GM12878 (cell line): Measurements from ENCODE around the gene NRBF2. TPM values are rescaled to one million over a fixed set of nuclear protein-coding genes. Genes with fewer than 3 reads are reported as not detected.

Experiments
- ATAC-seq: fragments of 200-7000 bp; cut with Tn5 transposase; 3 replicates; pipeline ENCODE4 v1.9.1; 2020; ENCODE audit warnings: mild to moderate bottlenecking, moderate library complexity
- BruUV-seq: library from RNA; stranded (reverse); fragments of 400-500 nt; replicated peaks from 2 replicates; lab custom pipeline; 2021; lab: Mats Ljungman, UMichigan
- CTCF ChIA-PET: fragments of 300-600 bp; sonication (Branson Sonifier 250); formaldehyde crosslinking; extraction: SDS; loops from one replicate; lab custom pipeline; 2021; ENCODE audit warnings: inconsistent platforms; lab: Yijun Ruan, JAX
- POLR2A ChIA-PET: fragments of 350-600 bp; formaldehyde crosslinking; extraction: SDS; loops from one replicate; lab custom pipeline; 2021; ENCODE audit warnings: inconsistent platforms; lab: Charles Lee
- RAD21 ChIA-PET: fragments of 300-600 bp; sonication (Branson Sonifier 250); formaldehyde crosslinking; loops from one replicate; lab custom pipeline; 2023; ENCODE audit warnings: antibody characterized with exemption; ENCODE audit not compliant: unreplicated experiment; lab: Charles Lee
- SMC1A ChIA-PET: fragments of 300-600 bp; sonication (Branson Sonifier 250); formaldehyde crosslinking; loops from one replicate; lab custom pipeline; 2023; ENCODE audit not compliant: unreplicated experiment, uncharacterized antibody; lab: Charles Lee
- DNase-seq: peaks from one replicate; pipeline ENCODE4 v3.0.0-alpha.2; 2011; ENCODE audit warnings: low read depth, low spot score
- FAIRE-seq: peaks from 3 replicates; lab custom pipeline; 2011; peaks lifted over from hg19 to GRCh38; lab: Jason Lieb, UNC
- H2AFZ ChIP-seq: 2 replicates; pipeline ENCODE4 v1.6.0; 2011; ENCODE audit warnings: low read depth, low read length, control low read depth; ENCODE audit not compliant: control insufficient read depth
- H3K27ac ChIP-seq: 2 replicates; pipeline ENCODE4 v1.5.1; 2011; ENCODE audit warnings: control low read depth; ENCODE audit not compliant: control insufficient read depth, insufficient read depth
- H3K27me3 ChIP-seq, 2 experiments: replicated peaks in 1 of 2; 2 replicates each; pipeline versions ENCODE4 v1.6.0 to v1.6.1; 2011; ENCODE audit warnings: low read length in 1 of 2; ENCODE audit not compliant: control insufficient read depth in 2 of 2, insufficient read depth in 2 of 2
- H3K36me3 ChIP-seq, 2 experiments: 2 replicates each; pipeline ENCODE4 v1.5.1; 2011; ENCODE audit warnings: low read length in 1 of 2; ENCODE audit not compliant: control insufficient read depth in 2 of 2, insufficient read depth in 2 of 2
- H3K4me1 ChIP-seq: 2 replicates; pipeline ENCODE4 v1.6.1; 2011; ENCODE audit warnings: mild to moderate bottlenecking, low read length, moderate library complexity, mixed read lengths; ENCODE audit not compliant: control insufficient read depth, insufficient read depth
- H3K4me2 ChIP-seq: 2 replicates; pipeline ENCODE4 v1.6.0; 2011; ENCODE audit warnings: control low read depth; ENCODE audit not compliant: control insufficient read depth, insufficient read depth
- H3K4me3 ChIP-seq: fragments of 200-600 bp; sonication (generic); 2 replicates; pipeline ENCODE4 v1.5.1; 2016
- H3K79me2 ChIP-seq: 2 replicates; pipeline ENCODE4 v1.6.0; 2011; ENCODE audit warnings: low read length; ENCODE audit not compliant: control insufficient read depth, insufficient read depth
- H3K9ac ChIP-seq: 2 replicates; pipeline ENCODE4 v1.8.0; 2011; ENCODE audit warnings: low read length, control low read depth, mixed read lengths; ENCODE audit not compliant: control insufficient read depth, insufficient read depth
- H3K9me3 ChIP-seq: replicated peaks from 3 replicates; pipeline ENCODE4 v1.5.1; 2011; ENCODE audit warnings: mild to moderate bottlenecking, low read length; ENCODE audit not compliant: control insufficient read depth, insufficient read depth
- H4K20me1 ChIP-seq: 2 replicates; pipeline ENCODE4 v1.6.0; 2011; ENCODE audit not compliant: control insufficient read depth, insufficient read depth
- ATF7 ChIP-seq: fragments of 450-650 bp; IDR thresholded peaks from 2 replicates; pipeline ENCODE4 v1.6.1; 2016; ENCODE audit warnings: low read depth, mild to moderate bottlenecking
- CBX5 ChIP-seq: sonication (generic); IDR thresholded peaks from 2 replicates; pipeline ENCODE4 v1.6.1; 2016; ENCODE audit warnings: low read depth, moderate library complexity, mild to moderate bottlenecking, inconsistent platforms
- ETV6 ChIP-seq, 2 experiments: fragments of 450-650 bp in 1 of 2; IDR thresholded peaks in 1 of 2; conservative IDR thresholded peaks in 1 of 2; 2 replicates each; pipeline ENCODE4 v1.6.1; 2014; ENCODE audit warnings: antibody characterized with exemption in 1 of 2, borderline replicate concordance in 1 of 2, low read depth in 1 of 2, mild to moderate bottlenecking in 1 of 2, moderate library complexity in 1 of 2
- HDAC2 ChIP-seq: fragments of 200-600 bp; sonication (generic); IDR thresholded peaks from 2 replicates; pipeline ENCODE4 v1.6.1; 2017
- IRF5 ChIP-seq: fragments of 450-650 bp; IDR thresholded peaks from 2 replicates; pipeline ENCODE4 v1.6.1; 2017; ENCODE audit warnings: borderline replicate concordance
- JUND ChIP-seq: IDR thresholded peaks from 2 replicates; pipeline ENCODE4 v1.6.1; 2012; ENCODE audit warnings: low read depth, mild to moderate bottlenecking, low read length, improper control_type of control experiment, moderate library complexity
- KLF5 ChIP-seq: fragments of 450-650 bp; IDR thresholded peaks from 2 replicates; pipeline ENCODE4 v1.6.1; 2014; ENCODE audit warnings: mild to moderate bottlenecking; ENCODE audit not compliant: partially characterized antibody
- MTA2 ChIP-seq: fragments of 450-650 bp; IDR thresholded peaks from 2 replicates; pipeline ENCODE4 v1.6.1; 2016; ENCODE audit warnings: low read depth, mild to moderate bottlenecking, moderate library complexity
- MXI1 ChIP-seq: fragments of 150-350 bp; IDR thresholded peaks from 2 replicates; pipeline ENCODE4 v1.6.1; 2011; ENCODE audit warnings: low read depth, mild to moderate bottlenecking, inconsistent platforms, low read length, improper control_type of control experiment
- RB1 ChIP-seq: fragments of 450-650 bp; formaldehyde crosslinking; IDR thresholded peaks from 2 replicates; pipeline ENCODE4 v1.6.1; 2017; ENCODE audit warnings: mild to moderate bottlenecking, borderline replicate concordance
- RUNX3 ChIP-seq: IDR thresholded peaks from 2 replicates; pipeline ENCODE4 v1.6.1; 2012; ENCODE audit warnings: low read length, inconsistent platforms
- YBX1 ChIP-seq: fragments of 450-650 bp; IDR thresholded peaks from 2 replicates; pipeline ENCODE4 v1.6.1; 2016; ENCODE audit warnings: antibody characterized with exemption
- ZNF217 ChIP-seq: fragments of 450-650 bp; IDR thresholded peaks from 2 replicates; pipeline ENCODE4 v1.6.1; 2017; ENCODE audit warnings: antibody characterized with exemption, mild to moderate bottlenecking
- ZNF274 ChIP-seq: IDR thresholded peaks from one replicate; pipeline ENCODE4 v1.8.0; 2011; ENCODE audit not compliant: insufficient read length, insufficient read depth
- ZNF622 ChIP-seq: fragments of 450-650 bp; IDR thresholded peaks from 2 replicates; pipeline ENCODE4 v1.6.1; 2017; ENCODE audit warnings: mild to moderate bottlenecking, inconsistent platforms
- ZNF687 ChIP-seq: fragments of 450-650 bp; IDR thresholded peaks from 2 replicates; pipeline ENCODE4 v1.6.1; 2017; ENCODE audit warnings: mild to moderate bottlenecking, moderate library complexity
- WGBS: methylation state at CpG from one replicate; pipeline ENCODE4 v1.1.6; 2016; ENCODE audit warnings: low lambda C conversion rate; ENCODE audit not compliant: insufficient replicate concordance, insufficient coverage; ENCODE audit errors: missing lambda C conversion rate; 5-methylcytosine and 5-hydroxymethylcytosine counted together
- in situ Hi-C: fragments of 300-500 bp; cut with MboI; formaldehyde crosslinking; loops from 9 replicates; pipeline ENCODE4 v1.14.3; 2018; ENCODE audit warnings: mixed read lengths
- intact Hi-C: fragments of 100-400 bp; cut with micrococcal nuclease; formaldehyde crosslinking; loops from one replicate; pipeline ENCODE4 v1.14.2; 2022; ENCODE audit not compliant: unreplicated experiment
- polyA plus RNA-seq, 11 experiments: library from polyadenylated mRNA; depleted of rRNA in 4 of 11; unstranded in 6 of 11; stranded (reverse) in 5 of 11; fragments of >200 nt; fragmentation: Nextera tagmentation in 4 of 11; fragmentation: Illumina TruSeq in 1 of 11; extraction: Ambion mirVana in 4 of 11; extraction: Trizol in 1 of 11; gene quantifications; 1 replicate in 1 of 11; 2 replicates in 10 of 11; pipeline versions ENCODE4 v1.2.1 to v1.2.3, GENCODE V29; 2011 to 2016; ENCODE audit warnings: inconsistent platforms in 2 of 11, missing spikeins in 2 of 11, low read depth in 1 of 11
- total RNA-seq, 4 experiments: library from RNA; depleted of rRNA in 3 of 4; stranded (reverse); fragments of >200 nt in 3 of 4; fragmentation: Illumina TruSeq in 1 of 4; extraction: Trizol in 1 of 4; gene quantifications; 2 replicates each; pipeline versions ENCODE4 v1.2.1 to v1.2.3, GENCODE V29; 2013 to 2021
- TF ChIP-seq, protein P1 (sequence below), 3 experiments: IDR thresholded peaks in 2 of 3; conservative IDR thresholded peaks in 1 of 3; 2 replicates each; pipeline ENCODE4 v1.5.1; 2011; ENCODE audit warnings: low read depth in 3 of 3, low read length in 3 of 3, mild to moderate bottlenecking in 3 of 3, control low read depth in 2 of 3, moderate library complexity in 2 of 3, inconsistent platforms in 1 of 3, mixed read lengths in 1 of 3; ENCODE audit not compliant: control insufficient read depth in 2 of 3, insufficient read depth in 1 of 3; ENCODE audit errors: extremely low read depth in 1 of 3

The NRBF2 gene
- total and polyA plus RNA-seq, 10 of the 15 experiments (the other 5 are each of a cell fraction or from before 2014, with no cell fraction given): 17.8 to 39.8 (median 27.7) TPM

DNA sequence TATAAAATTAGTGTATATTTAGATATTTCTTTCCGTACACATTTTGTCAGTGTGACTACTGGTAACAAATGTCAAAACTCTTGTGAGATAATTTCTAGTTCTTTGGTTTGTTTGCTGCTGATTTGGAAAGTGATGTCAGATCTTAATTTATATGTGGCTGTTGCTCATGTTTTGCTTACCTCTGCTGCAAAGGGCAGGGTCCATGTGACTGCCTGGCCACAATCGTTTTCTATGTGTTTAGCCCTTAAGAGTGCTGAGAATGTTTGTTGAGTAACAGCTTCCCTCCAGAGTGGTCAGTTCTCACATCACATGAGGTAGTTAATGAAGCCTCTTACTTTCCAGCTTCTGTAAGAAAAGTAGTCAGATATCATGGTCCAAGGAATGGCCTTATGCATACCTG is 4.2 kb downstream of the NRBF2 start:
- Histone ChIP-seq H2AFZ (no peak overlapping the region), H3K36me3 (no peaks in the 10 kb centered on the region; a peak in 1 of 4 replicates), H4K20me1 (peaks cover 3% of the 10 kb centered on the region; the same call in 1 of the 2 replicates), H3K27me3 (no peaks in the 10 kb centered on the region), H3K9me3 (no peaks in the 10 kb centered on the region; the same call in 2 of the 3 replicates), H3K4me2 (peak overlapping the region; percentile 47; the same call in 1 of the 2 replicates), H3K79me2 (peaks cover 79% of the 10 kb centered on the region), H3K9ac (no peak overlapping the region), H3K4me3 (no peak overlapping the region), H3K4me1 (peaks cover 6% of the 10 kb centered on the region; the same call in 1 of the 2 replicates), H3K27ac (no peak overlapping the region)
- 67% methylated on average over 2 of the region's 2 CpGs for WGBS
- ChIA-PET RAD21 (interaction anchor here (0.9 to 3.1 kb wide), 6 partner anchors 9 to 609 kb away, joined by 3 to 15 read pairs (median 4); no protein-coding TSS in a partner anchor), SMC1A (interaction anchor here (1.1 to 7.0 kb wide), 12 partner anchors 9 to 646 kb away, joined by 3 to 53 read pairs (median 4); partner anchors contain the start of gene EGR2), POLR2A (interaction anchor here (0.8 kb wide), 1 partner anchor 9 kb away, joined by 3 read pairs; no protein-coding TSS in a partner anchor), CTCF (interaction anchor here (1.0 to 7.8 kb wide), 9 partner anchors 9 to 700 kb away, joined by 3 to 71 read pairs (median 4); no protein-coding TSS in a partner anchor)
- in situ Hi-C loops (no loop called here), intact Hi-C loops (loop anchor here (10.0 kb wide), 1 partner anchor 453 kb away; no protein-coding TSS in a partner anchor)
- no peak for DNase-seq
- 0 out of 3 replicates have a peak, but pooled peaks have one; percentile 4 for ATAC-seq
- no TSS peak for BruUV-seq
- FAIRE-seq: peak; percentile 23
- TF ChIP-seq HDAC2 (no peak), CBX5 (no peak), ZNF274 (no peak), ZNF687 (peak; percentile 22; the same call in 1 of the 2 replicates), KLF5 (no peak), JUND (0 out of 2 replicates have a peak, but pooled peaks have one; percentile 18), MTA2 (no peak), ZNF217 (no peak), RUNX3 (0 out of 2 replicates have a peak, but pooled peaks have one; percentile 8), IRF5 (no peak), ETV6 (conservative IDR thresholded peaks at IDR 0.05 in 1 of 2, IDR thresholded peaks at IDR 0.05 in 1 of 2; ENCODE audit: borderline replicate concordance in 1 of 2, low read depth in 1 of 2) (no peak), MXI1 (0 out of 2 replicates have a peak, but pooled peaks have one; percentile 14), ZNF622 (no peak), YBX1 (no peak), ATF7 (peak; percentile 52; the same call in 1 of the 2 replicates), RB1 (no peak)
- TF ChIP-seq, protein P1, sequence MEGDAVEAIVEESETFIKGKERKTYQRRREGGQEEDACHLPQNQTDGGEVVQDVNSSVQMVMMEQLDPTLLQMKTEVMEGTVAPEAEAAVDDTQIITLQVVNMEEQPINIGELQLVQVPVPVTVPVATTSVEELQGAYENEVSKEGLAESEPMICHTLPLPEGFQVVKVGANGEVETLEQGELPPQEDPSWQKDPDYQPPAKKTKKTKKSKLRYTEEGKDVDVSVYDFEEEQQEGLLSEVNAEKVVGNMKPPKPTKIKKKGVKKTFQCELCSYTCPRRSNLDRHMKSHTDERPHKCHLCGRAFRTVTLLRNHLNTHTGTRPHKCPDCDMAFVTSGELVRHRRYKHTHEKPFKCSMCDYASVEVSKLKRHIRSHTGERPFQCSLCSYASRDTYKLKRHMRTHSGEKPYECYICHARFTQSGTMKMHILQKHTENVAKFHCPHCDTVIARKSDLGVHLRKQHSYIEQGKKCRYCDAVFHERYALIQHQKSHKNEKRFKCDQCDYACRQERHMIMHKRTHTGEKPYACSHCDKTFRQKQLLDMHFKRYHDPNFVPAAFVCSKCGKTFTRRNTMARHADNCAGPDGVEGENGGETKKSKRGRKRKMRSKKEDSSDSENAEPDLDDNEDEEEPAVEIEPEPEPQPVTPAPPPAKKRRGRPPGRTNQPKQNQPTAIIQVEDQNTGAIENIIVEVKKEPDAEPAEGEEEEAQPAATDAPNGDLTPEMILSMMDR (IDR thresholded peaks at IDR 0.05 in 2 of 3, conservative IDR thresholded peaks at IDR 0.05 in 1 of 3; ENCODE audit: control insufficient read depth in 2 of 3, extremely low read depth in 1 of 3, insufficient read depth in 1 of 3, low read depth in 3 of 3, low read length in 3 of 3): no peak
